ENCODE data around the gene ATP10A.

ATP10A gene

GRCh38 chr15:25717457-25718168 is 145.5 kb downstream of the ATP10A start:
- no peak for DNase-seq (ENCODE audit: low spot score)

GRCh38 chr15:25717127-25717456 is 146.0 kb downstream of the ATP10A start:
- no peak for DNase-seq (ENCODE audit: low spot score)

GRCh38 chr15:25716414-25717126 is 146.6 kb downstream of the ATP10A start:
- no peak for DNase-seq (ENCODE audit: low spot score)

DNA sequence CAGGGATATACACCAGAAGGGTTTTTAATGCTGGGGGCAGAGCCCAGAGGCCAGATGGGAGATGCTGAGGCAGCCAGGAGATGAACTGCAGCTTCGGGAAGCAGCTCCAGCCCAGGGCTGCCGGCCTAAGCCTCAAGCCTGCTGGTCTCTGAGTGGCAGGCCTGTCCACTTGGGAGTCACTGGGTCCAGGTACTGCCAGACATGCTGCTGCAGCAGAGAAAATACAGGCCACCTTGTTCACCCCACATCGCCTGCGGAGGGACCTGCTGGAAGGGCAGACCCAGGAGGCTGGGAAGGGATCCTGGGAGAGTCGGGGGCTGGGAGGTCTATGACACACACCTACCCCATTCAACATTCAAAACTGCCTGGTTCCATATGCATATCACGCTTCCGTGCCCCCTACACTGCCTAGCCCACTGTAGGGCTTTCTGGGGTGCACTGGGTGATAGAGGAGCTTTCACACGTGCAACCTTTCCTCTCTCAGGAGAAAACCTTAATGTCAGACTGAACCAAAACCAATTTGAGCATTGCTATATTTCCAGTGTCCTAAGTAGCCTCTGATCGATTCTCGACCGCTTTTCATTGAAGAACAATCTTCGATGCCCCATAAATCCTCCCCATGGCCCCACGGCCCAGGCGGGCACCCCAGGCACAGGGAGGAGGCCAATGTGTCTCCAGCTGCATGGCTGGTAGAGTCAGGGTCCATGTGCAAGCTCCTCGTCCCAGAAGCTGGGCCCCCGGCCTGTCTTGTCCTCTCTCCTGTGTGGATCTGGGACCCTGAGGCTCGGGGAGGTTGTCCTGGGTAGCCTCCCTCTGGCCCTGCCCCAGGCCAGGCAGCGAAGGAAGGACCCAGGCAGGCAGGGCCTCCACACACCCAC is 147.4 kb downstream of the ATP10A start:
- no peak for DNase-seq (ENCODE audit: low spot score)

DNA sequence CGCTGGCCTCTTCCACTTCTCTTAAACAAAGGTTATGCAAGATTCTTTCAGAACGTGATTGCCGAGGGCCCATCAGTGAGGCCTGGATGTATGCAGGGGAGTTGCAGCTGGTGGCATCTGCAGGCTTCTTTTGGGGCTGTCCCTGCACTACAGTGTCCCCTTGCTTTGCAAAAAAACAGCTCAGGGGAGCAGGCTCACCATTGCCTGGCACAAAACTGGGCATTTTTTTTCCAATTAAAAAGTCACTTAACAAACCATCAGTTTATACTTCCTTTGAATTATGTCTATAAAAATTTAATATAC is 148.6 kb downstream of the ATP10A start:
- DNase-seq (ENCODE audit: low spot score): no peak

- no peak for DNase-seq (ENCODE audit: low spot score)
These were observed 149.2 kb downstream of the ATP10A start for GRCh38 chr15:25713736-25714537.

- no peak for DNase-seq (ENCODE audit: low spot score)
These were observed 150.2 kb downstream of the ATP10A start for GRCh38 chr15:25712961-25713355.

DNA sequence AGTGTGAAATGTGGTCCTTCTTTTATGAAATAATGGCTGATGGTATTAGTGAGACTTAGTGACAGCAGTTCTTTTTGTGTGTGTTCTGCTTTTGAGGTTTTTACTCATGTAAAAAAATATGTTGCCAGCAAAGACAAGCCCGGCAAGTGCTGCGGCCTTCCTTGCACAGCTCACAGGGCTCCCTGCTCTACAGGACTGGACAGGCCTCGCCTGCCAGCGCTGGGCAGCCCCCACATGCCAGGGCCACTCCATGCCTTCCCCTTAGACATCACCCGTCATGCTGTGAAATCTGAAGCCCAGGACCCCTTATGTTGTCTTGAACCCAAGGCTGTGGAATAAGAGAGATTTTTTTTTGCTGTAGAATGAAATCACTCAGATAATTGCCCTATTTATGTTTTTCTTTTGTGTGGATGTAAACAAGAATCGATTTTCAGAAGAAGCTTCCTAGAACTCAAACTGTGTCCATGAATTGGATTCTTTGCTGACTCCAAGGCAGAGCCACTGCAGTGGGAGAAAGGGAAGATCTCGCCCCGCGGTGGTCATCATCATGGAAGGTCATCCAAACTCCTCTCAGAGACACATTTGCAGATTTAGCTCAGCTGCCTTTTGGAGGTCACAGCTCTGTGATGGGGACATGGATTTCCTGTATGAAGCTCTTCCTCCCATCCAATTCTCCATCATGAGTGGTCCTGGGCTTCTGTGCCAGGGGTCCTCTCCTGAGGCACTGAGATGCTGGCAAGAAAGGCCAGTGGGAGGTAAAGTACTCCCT is 150.8 kb downstream of the ATP10A start:
- no peak for DNase-seq (ENCODE audit: low spot score)

DNA sequence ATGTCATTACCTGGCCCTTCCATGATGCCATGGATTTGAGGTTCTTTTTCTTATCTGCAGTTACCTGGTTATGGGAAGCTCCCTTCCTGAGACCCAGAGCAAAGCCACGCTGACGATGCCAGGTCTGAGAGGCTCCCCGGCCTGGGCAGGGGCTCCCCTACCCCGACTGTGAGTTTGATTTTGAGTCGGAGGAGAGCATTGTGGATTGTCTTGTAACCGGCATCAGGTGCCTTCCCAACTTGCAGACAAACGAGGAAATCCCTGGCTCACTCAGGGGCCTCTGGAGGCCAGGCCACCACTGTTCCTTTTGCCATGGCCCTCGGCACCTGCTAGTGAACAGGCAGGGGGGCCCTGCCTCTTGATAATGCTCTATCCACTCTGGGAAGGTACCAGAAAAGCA is 151.4 kb downstream of the ATP10A start:
- no peak for DNase-seq (ENCODE audit: low spot score)

- no peak for DNase-seq (ENCODE audit: low spot score)
These were observed 152.0 kb downstream of the ATP10A start for GRCh38 chr15:25711164-25711563.

- peak; percentile 58 for DNase-seq (ENCODE audit: low spot score)
These were observed 152.9 kb downstream of the ATP10A start for GRCh38 chr15:25710184-25710583.

DNA sequence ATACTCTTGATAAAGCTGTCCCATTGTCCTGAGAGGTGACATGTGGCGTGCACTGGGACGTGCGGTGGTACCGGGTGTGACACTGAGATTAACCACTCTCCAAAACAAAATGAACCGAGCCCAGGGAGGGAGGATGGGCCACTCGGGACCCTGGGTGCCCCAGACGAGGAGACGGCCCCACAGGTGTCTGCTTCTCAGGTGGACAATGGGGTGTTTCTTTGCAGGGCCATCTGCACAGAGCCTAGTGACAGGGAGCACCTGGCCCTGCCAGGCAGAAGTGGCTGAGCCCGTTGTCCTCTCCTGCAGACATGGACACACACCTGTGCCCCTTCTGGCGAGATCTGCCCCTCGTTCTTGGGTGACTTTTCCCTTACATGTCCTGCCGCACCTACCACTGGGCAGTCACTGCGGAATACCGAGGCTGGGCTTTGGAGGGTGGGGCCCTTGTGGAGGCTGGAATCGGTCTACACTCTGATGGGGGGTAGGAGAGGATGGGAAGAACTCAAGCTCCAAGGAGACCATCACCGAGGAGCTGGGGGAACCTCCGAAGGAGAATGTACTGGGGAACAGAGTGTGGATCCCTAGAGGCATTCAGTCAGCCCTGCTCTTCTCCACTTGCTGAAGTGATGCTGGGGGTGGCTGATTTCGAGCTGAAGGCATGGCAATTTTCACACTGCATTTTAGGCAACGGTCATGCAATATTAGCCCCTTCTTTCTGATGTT is 153.5 kb downstream of the ATP10A start:
- DNase-seq (ENCODE audit: low spot score): no peak

- DNase-seq (ENCODE audit: low spot score): no peak
These were observed 154.7 kb downstream of the ATP10A start for GRCh38 chr15:25708391-25708790.

GRCh38 chr15:25707656-25708365 is 155.3 kb downstream of the ATP10A start:
- DNase-seq (ENCODE audit: low spot score): no peak

GRCh38 chr15:25706176-25706955 is 156.8 kb downstream of the ATP10A start:
- no peak for DNase-seq (ENCODE audit: low spot score)

GRCh38 chr15:25705433-25706115 is 157.6 kb downstream of the ATP10A start:
- no peak for DNase-seq (ENCODE audit: low spot score)

DNA sequence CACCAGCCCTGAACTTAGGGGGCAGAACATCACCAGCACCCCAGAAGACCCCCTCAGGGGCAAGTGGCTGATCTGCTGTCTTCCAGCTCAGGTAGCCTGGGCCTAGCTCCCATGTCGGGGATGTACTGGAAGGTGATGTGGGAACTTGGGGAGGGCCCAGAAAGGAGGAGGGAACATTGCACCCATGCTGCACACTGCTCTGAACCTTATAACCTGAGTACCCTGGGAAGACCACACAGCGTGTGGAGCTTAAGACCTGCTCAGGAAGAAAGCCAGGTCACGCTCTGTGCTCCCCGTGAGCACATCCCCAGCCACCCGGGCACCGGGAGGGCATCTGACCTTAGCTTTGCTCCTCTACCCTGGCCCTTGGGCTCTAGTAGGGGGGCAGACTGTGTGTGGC is 159.4 kb downstream of the ATP10A start:
- DNase-seq (ENCODE audit: low spot score): no peak

DNA sequence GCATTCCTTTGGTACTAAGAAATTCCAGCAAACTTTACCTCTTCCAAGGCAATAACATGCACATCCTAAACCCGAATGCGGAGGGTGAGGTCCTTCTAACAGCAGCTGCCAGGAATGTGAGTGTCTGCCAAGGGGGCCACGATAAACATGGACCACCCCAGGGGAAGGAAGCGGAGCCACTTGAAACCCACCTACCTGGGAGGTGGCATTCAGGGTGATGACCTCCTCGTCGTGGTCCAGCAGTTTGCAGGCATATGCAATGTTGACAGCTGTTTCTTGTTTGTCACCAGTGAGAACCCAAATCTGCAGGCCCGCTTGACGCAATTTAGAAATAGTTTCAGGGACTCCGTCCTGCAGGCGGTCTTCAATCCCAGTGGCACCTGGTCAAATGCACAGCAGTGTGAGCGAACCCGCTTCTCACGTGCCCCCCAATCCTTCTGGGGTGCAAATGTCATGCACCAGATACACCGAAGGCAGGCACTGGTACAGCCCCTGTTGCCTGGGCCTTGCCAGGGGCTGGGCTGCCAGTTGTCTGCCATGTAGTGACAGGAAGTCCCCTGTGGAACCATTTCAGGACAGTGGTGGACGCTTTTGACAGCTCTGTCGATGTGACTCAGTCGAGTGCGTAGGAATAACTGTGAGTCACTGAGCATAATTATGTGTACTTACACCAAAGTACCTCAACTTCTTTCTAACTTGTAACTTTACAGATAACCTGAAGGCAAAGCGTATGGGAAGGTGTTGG is 161.2 kb downstream of the ATP10A start:
- peak; percentile 8 for DNase-seq (ENCODE audit: low spot score)
